Neural cell (in vitro differentiated cells): ENCODE data around the gene PCDHB14. TPM values are rescaled to one million over a fixed set of nuclear protein-coding genes. Genes with fewer than 3 reads are reported as not detected.
"Not testable (repeated sequence)": the region's sequence is repeated elsewhere in the genome, so short reads cannot be mapped to it uniquely, and the experiment has no call there.

Experiments
- H2AFZ ChIP-seq: fragments of 200-600, 300-800 bp; sonication (generic), shearing (Covaris generic); 2 replicates; pipeline ENCODE4 v1.6.0; 2014; ENCODE audit warnings: low read depth, mild to moderate bottlenecking, antibody characterized with exemption, low read length, moderate library complexity
- H3F3A ChIP-seq: fragments of 200-600 bp; shearing (Covaris generic); 2 replicates; pipeline ENCODE4 v1.6.1; 2016; ENCODE audit warnings: mild to moderate bottlenecking, moderate library complexity, mixed read lengths, antibody characterized with exemption, low read length; ENCODE audit not compliant: insufficient read depth, poor library complexity, severe bottlenecking
- H3K27ac ChIP-seq: fragments of 200-600, 300-800 bp; sonication (generic), shearing (Covaris generic); 2 replicates; pipeline ENCODE4 v1.5.1; 2014; ENCODE audit warnings: mild to moderate bottlenecking, low read length, moderate library complexity
- H3K27me3 ChIP-seq: fragments of 300-800, 200-600 bp; sonication (generic), shearing (Covaris generic); 2 replicates; pipeline ENCODE4 v1.6.0; 2014; ENCODE audit warnings: mild to moderate bottlenecking, low read depth, low read length, moderate library complexity; ENCODE audit not compliant: insufficient read depth
- H3K36me3 ChIP-seq: fragments of 300-800, 200-600 bp; sonication (generic), shearing (Covaris generic); 2 replicates; pipeline ENCODE4 v1.5.1; 2014; ENCODE audit warnings: mild to moderate bottlenecking, antibody characterized with exemption, low read length, moderate library complexity; ENCODE audit not compliant: insufficient read depth
- H3K4me2 ChIP-seq: fragments of 300-800, 200-600 bp; sonication (generic), shearing (Covaris generic); 2 replicates; pipeline ENCODE4 v1.6.0; 2014; ENCODE audit warnings: mild to moderate bottlenecking, low read length
- H3K4me3 ChIP-seq: fragments of 300-800, 200-600 bp; sonication (generic), shearing (Covaris generic); 2 replicates; pipeline ENCODE4 v1.5.1; 2014; ENCODE audit warnings: mild to moderate bottlenecking, low read length, moderate library complexity
- H3K79me2 ChIP-seq: fragments of 200-600 bp; shearing (Covaris generic); replicated peaks from 2 replicates; pipeline ENCODE4 v1.6.0; 2014; ENCODE audit warnings: mild to moderate bottlenecking, low read length, moderate library complexity; ENCODE audit not compliant: insufficient read depth
- H3K9ac ChIP-seq: fragments of 300-800, 200-600 bp; sonication (generic), shearing (Covaris generic); 2 replicates; pipeline ENCODE4 v1.6.1; 2016; ENCODE audit warnings: mild to moderate bottlenecking, low read length, mixed read lengths
- H3K9me2 ChIP-seq: fragments of 200-600 bp; shearing (Covaris generic); 2 replicates; pipeline ENCODE4 v1.6.1; 2016; ENCODE audit warnings: mild to moderate bottlenecking, low read length, mixed read lengths; ENCODE audit not compliant: insufficient read depth
- H3K9me3 ChIP-seq: fragments of 200-600, 300-800 bp; sonication (generic), shearing (Covaris generic); 2 replicates; pipeline ENCODE4 v1.6.1; 2016; ENCODE audit warnings: mild to moderate bottlenecking, mixed run types, low read length, moderate library complexity, mixed read lengths
- H4K20me1 ChIP-seq: fragments of 200-600 bp; shearing (Covaris generic); 2 replicates; pipeline ENCODE4 v1.6.1; 2016; ENCODE audit warnings: mild to moderate bottlenecking, mixed run types; ENCODE audit not compliant: insufficient read depth
- CTCF ChIP-seq: fragments of 450-650 bp; IDR thresholded peaks from 2 replicates; pipeline ENCODE4 v1.5.1; 2014; ENCODE audit warnings: antibody characterized with exemption, mild to moderate bottlenecking, moderate library complexity; ENCODE audit not compliant: poor library complexity, severe bottlenecking
- EP300 ChIP-seq: fragments of 450-650 bp; conservative IDR thresholded peaks from 2 replicates; pipeline ENCODE4 v1.6.1; 2014; ENCODE audit warnings: antibody characterized with exemption, mild to moderate bottlenecking, moderate library complexity; ENCODE audit not compliant: poor library complexity, severe bottlenecking
- EZH2 ChIP-seq: fragments of 200-600, 300-800 bp; shearing (Covaris generic), sonication (generic); IDR thresholded peaks from 2 replicates; pipeline ENCODE4 v1.6.1; 2014; ENCODE audit warnings: antibody characterized with exemption, low read length, borderline replicate concordance, mild to moderate bottlenecking; ENCODE audit not compliant: insufficient read depth, poor library complexity, severe bottlenecking
- MXI1 ChIP-seq: fragments of 450-650 bp; conservative IDR thresholded peaks from 2 replicates; pipeline ENCODE4 v1.6.1; 2014; ENCODE audit warnings: antibody characterized with exemption, mild to moderate bottlenecking; ENCODE audit not compliant: poor library complexity, severe bottlenecking
- POLR2AphosphoS5 ChIP-seq: IDR thresholded peaks from 2 replicates; pipeline ENCODE4 v1.6.1; 2012
- RAD21 ChIP-seq: fragments of 450-650 bp; conservative IDR thresholded peaks from 2 replicates; pipeline ENCODE4 v1.6.1; 2014; ENCODE audit warnings: antibody characterized with exemption, mild to moderate bottlenecking, moderate library complexity
- REST ChIP-seq: IDR thresholded peaks from 2 replicates; pipeline ENCODE4 v1.6.1; 2012; ENCODE audit warnings: borderline replicate concordance
- SMC3 ChIP-seq: fragments of 450-650 bp; conservative IDR thresholded peaks from 2 replicates; pipeline ENCODE4 v1.6.1; 2014; ENCODE audit warnings: antibody characterized with exemption, mild to moderate bottlenecking, moderate library complexity; ENCODE audit not compliant: poor library complexity
- TAF1 ChIP-seq: IDR thresholded peaks from 2 replicates; pipeline ENCODE4 v1.6.1; 2012; ENCODE audit warnings: low read depth
- polyA minus RNA-seq: library from RNA; depleted of rRNA, polyadenylated mRNA; stranded (reverse); fragments of >200 nt; gene quantifications from 2 replicates; pipeline ENCODE4 v1.2.3, GENCODE V29; 2014
- polyA plus RNA-seq: library from polyadenylated mRNA; depleted of rRNA; stranded (reverse); fragments of >200 nt; gene quantifications from 2 replicates; pipeline ENCODE4 v1.2.3, GENCODE V29; 2014

PCDHB14 gene
- polyA plus RNA-seq: 12.6 and 18.3 TPM in 2 replicates
- 26.5 and 29.1 TPM in 2 replicates for polyA minus RNA-seq

GRCh38 chr5:141223112-141223783 is at the start of gene PCDHB14:
Gene PCDHB14 (plus strand): TSS chr5:141223343. CDS start chr5:141223506, 163 bp downstream.
- H3K27me3 ChIP-seq: no peaks in the 10 kb centered on the region
- H3K9me3 ChIP-seq: no peaks in the 10 kb centered on the region
- no peaks in the 10 kb centered on the region for H3K36me3 ChIP-seq
- no peaks in the 10 kb centered on the region for H3K9me2 ChIP-seq
- peak within 1 kb of the TSS; percentile 46 for H3K27ac ChIP-seq
- no peaks in the 10 kb centered on the region for H3F3A ChIP-seq
- TF ChIP-seq CTCF (peak; percentile 55), EP300 (no peak), POLR2AphosphoS5 (no peak), RAD21 (peak; percentile 63), TAF1 (no peak), MXI1 (no peak), SMC3 (peak; percentile 48)
- H3K4me2 ChIP-seq: no peak within 1 kb of the TSS
- H2AFZ ChIP-seq: no peak within 1 kb of the TSS
- peak within 1 kb of the TSS; percentile 52 for H3K9ac ChIP-seq
- H3K79me2 ChIP-seq: peaks cover 4% of the 10 kb centered on the region
- peak within 1 kb of the TSS; percentile 60 for H3K4me3 ChIP-seq
- no peaks in the 10 kb centered on the region for H4K20me1 ChIP-seq

GRCh38 chr5:141174291-141175104 is 48.6 kb upstream of the PCDHB14 start:
- H3K27ac ChIP-seq, H3K9me3 ChIP-seq, H2AFZ ChIP-seq: not testable (repeated sequence)

GRCh38 chr5:141175933-141176332 is 47.2 kb upstream of the PCDHB14 start:
- H3K36me3 ChIP-seq: no peaks in the 10 kb centered on the region
- no peak overlapping the region for H2AFZ ChIP-seq
- no peaks in the 10 kb centered on the region for H3K27me3 ChIP-seq
- no peak overlapping the region for H3K4me3 ChIP-seq
- TF ChIP-seq EP300 (no peak), REST (no peak), SMC3 (no peak), TAF1 (no peak), EZH2 (no peak), POLR2AphosphoS5 (no peak), RAD21 (no peak), MXI1 (no peak), CTCF (no peak)
- no peak overlapping the region for H3K4me2 ChIP-seq
- no peaks in the 10 kb centered on the region for H4K20me1 ChIP-seq
- H3K27ac ChIP-seq: no peak overlapping the region
- H3K9ac ChIP-seq: no peak overlapping the region
- no peaks in the 10 kb centered on the region for H3F3A ChIP-seq
- H3K9me3 ChIP-seq: peaks cover 7% of the 10 kb centered on the region
- H3K79me2 ChIP-seq: no peaks in the 10 kb centered on the region
- no peaks in the 10 kb centered on the region for H3K9me2 ChIP-seq

More at GRCh38 chr5:141174291-141175104, 48.6 kb upstream of the PCDHB14 start:
- H3F3A ChIP-seq, H3K9me2 ChIP-seq, H3K79me2 ChIP-seq, H3K27me3 ChIP-seq, H4K20me1 ChIP-seq, H3K4me2 ChIP-seq, H3K36me3 ChIP-seq, H3K4me3 ChIP-seq, H3K9ac ChIP-seq: not testable (repeated sequence)
